Transverse colon (tissue), 4 donors: ENCODE results near the gene GAA.

Experiments used
- EP300 ChIP-seq: sonication (generic); formaldehyde crosslinking; IDR thresholded peaks from one replicate; pipeline ENCODE4 v1.6.1; 2017; ENCODE audit warnings: antibody characterized with exemption, low read depth
- POLR2A ChIP-seq: fragments of 450-650 bp; IDR thresholded peaks from one replicate; pipeline ENCODE4 v1.6.1; 2016; ENCODE audit warnings: antibody characterized with exemption, mild to moderate bottlenecking, moderate library complexity
- POLR2AphosphoS5 ChIP-seq, 3 donors: sonication (generic); formaldehyde crosslinking; IDR thresholded peaks; one replicate each; pipeline ENCODE4 v1.6.1; 2016; ENCODE audit warnings: antibody characterized with exemption in 3 of 3
- TF ChIP-seq, protein P1 (sequence below), 5 experiments: fragments of 200-600 bp in 3 of 5; fragments of 450-650 bp in 2 of 5; sonication (generic) in 3 of 5; IDR thresholded peaks; 1 replicate in 2 of 5; 2 replicates in 3 of 5; pipeline ENCODE4 v1.5.1; 2016 to 2017; ENCODE audit warnings: antibody characterized with exemption in 5 of 5, inconsistent platforms in 3 of 5, mild to moderate bottlenecking in 2 of 5, moderate library complexity in 1 of 5

DNA sequence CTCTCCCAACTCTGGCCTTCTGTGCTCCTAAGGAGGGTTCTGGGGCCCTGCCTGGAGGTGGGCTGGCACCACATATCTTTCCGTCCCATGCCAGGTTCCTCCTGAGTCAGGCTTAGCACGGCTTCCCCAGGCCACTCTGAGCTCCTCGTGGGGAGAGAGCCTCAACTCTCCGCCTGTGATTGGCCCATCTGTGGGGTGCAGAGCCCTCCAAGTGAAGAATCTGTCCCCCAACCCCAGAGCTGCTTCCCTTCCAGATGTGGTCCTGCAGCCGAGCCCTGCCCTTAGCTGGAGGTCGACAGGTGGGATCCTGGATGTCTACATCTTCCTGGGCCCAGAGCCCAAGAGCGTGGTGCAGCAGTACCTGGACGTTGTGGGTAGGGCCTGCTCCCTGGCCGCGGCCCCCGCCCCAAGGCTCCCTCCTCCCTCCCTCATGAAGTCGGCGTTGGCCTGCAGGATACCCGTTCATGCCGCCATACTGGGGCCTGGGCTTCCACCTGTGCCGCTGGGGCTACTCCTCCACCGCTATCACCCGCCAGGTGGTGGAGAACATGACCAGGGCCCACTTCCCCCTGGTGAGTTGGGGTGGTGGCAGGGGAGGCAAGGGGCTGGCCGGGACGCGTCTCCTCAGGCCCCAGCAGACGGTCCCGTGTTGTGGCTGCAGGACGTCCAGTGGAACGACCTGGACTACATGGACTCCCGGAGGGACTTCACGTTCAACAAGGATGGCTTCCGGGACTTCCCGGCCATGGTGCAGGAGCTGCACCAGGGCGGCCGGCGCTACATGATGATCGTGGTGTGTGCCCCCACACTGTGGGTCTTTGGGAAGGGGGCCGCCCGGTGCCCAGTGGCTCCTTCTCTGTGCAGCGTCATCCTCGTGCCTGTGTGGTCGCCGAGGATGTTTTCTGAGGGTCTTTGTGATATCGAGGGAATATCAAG is 6.9 kb downstream of the GAA start:
- TF ChIP-seq POLR2A (no peak), EP300 (no peak), POLR2AphosphoS5 (IDR thresholded peaks at IDR 0.05) (no peak)
- TF ChIP-seq, protein P1, sequence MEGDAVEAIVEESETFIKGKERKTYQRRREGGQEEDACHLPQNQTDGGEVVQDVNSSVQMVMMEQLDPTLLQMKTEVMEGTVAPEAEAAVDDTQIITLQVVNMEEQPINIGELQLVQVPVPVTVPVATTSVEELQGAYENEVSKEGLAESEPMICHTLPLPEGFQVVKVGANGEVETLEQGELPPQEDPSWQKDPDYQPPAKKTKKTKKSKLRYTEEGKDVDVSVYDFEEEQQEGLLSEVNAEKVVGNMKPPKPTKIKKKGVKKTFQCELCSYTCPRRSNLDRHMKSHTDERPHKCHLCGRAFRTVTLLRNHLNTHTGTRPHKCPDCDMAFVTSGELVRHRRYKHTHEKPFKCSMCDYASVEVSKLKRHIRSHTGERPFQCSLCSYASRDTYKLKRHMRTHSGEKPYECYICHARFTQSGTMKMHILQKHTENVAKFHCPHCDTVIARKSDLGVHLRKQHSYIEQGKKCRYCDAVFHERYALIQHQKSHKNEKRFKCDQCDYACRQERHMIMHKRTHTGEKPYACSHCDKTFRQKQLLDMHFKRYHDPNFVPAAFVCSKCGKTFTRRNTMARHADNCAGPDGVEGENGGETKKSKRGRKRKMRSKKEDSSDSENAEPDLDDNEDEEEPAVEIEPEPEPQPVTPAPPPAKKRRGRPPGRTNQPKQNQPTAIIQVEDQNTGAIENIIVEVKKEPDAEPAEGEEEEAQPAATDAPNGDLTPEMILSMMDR (IDR thresholded peaks at IDR 0.05), result no peak
